Measurements from ENCODE around the gene ZNF454. TPM values are rescaled to one million over a fixed set of nuclear protein-coding genes. Genes with fewer than 3 reads are reported as not detected.

The ZNF454 gene
- total RNA-seq, 1 experiment from 2014 or later = 4.3 TPM

DNA sequence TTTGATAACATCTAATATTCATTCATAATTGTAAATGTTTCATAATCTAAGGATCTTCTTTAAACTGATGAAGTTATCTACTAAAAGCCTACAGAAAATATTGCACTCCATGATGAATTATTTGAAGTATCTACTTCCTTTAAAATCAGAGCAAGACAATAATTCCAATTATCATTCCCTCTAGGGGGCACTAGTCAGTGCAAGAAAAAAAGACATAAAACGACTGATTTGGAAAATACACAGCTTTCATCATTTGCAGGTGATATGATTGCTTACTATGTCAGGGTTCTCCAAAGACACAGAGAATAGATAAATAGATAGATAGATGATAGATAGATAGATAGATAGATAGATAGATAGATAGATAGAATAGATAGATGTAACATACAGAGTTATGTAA is 67.7 kb downstream of the ZNF454 start:
- ATAC-seq (no peak), DNase-seq (ENCODE audit: low spot score) (no peak)
- H3K4me3 Mint-ChIP-seq = no peak overlapping the region
- H3K9me3 Mint-ChIP-seq = peaks cover 77% of the 10 kb centered on the region
- POLR2A ChIA-PET = no interaction called here
- H3K36me3 Mint-ChIP-seq = peaks cover 25% of the 10 kb centered on the region
- H3K4me1 Mint-ChIP-seq = no peaks in the 10 kb centered on the region
- H3K27me3 Mint-ChIP-seq (ENCODE audit: low read depth) = peaks cover 4% of the 10 kb centered on the region
- H3K27ac Mint-ChIP-seq = no peak overlapping the region
- CTCF ChIA-PET = interaction anchor here (0.8 kb wide), 1 partner anchor 51 kb away, joined by 4 read pairs; the partner anchor contains the start of gene ZNF354C
- TF ChIP-seq, protein P1, sequence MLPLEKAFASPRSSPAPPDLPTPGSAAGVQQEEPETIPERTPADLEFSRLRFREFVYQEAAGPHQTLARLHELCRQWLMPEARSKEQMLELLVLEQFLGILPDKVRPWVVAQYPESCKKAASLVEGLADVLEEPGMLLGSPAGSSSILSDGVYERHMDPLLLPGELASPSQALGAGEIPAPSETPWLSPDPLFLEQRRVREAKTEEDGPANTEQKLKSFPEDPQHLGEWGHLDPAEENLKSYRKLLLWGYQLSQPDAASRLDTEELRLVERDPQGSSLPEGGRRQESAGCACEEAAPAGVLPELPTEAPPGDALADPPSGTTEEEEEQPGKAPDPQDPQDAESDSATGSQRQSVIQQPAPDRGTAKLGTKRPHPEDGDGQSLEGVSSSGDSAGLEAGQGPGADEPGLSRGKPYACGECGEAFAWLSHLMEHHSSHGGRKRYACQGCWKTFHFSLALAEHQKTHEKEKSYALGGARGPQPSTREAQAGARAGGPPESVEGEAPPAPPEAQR (CRISPR knock-in tag; IDR thresholded peaks at IDR 0.05) = no peak
- TF ChIP-seq ATF1 (CRISPR knock-in tag; IDR thresholded peaks at IDR 0.05) = no peak
- TF ChIP-seq ETV6 (CRISPR knock-in tag; IDR thresholded peaks at IDR 0.05) = no peak
- TF ChIP-seq ZNF396 (CRISPR knock-in tag; IDR thresholded peaks at IDR 0.05; ENCODE audit: borderline replicate concordance) = no peak
- no peak for TF ChIP-seq FOXP1 (CRISPR knock-in tag; IDR thresholded peaks at IDR 0.05; ENCODE audit: borderline replicate concordance)
- no peak for TF ChIP-seq PRRX2 (CRISPR knock-in tag; IDR thresholded peaks at IDR 0.05)
- TF ChIP-seq, protein P2, sequence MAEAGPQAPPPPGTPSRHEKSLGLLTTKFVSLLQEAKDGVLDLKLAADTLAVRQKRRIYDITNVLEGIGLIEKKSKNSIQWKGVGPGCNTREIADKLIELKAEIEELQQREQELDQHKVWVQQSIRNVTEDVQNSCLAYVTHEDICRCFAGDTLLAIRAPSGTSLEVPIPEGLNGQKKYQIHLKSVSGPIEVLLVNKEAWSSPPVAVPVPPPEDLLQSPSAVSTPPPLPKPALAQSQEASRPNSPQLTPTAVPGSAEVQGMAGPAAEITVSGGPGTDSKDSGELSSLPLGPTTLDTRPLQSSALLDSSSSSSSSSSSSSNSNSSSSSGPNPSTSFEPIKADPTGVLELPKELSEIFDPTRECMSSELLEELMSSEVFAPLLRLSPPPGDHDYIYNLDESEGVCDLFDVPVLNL (CRISPR knock-in tag; IDR thresholded peaks at IDR 0.05; ENCODE audit: borderline replicate concordance, low read depth) = no peak
- TF ChIP-seq NFE2L1 (CRISPR knock-in tag; IDR thresholded peaks at IDR 0.05) = no peak
- TF ChIP-seq, protein P3, sequence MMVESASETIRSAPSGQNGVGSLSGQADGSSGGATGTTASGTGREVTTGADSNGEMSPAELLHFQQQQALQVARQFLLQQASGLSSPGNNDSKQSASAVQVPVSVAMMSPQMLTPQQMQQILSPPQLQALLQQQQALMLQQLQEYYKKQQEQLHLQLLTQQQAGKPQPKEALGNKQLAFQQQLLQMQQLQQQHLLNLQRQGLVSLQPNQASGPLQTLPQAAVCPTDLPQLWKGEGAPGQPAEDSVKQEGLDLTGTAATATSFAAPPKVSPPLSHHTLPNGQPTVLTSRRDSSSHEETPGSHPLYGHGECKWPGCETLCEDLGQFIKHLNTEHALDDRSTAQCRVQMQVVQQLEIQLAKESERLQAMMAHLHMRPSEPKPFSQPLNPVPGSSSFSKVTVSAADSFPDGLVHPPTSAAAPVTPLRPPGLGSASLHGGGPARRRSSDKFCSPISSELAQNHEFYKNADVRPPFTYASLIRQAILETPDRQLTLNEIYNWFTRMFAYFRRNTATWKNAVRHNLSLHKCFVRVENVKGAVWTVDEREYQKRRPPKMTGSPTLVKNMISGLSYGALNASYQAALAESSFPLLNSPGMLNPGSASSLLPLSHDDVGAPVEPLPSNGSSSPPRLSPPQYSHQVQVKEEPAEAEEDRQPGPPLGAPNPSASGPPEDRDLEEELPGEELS (CRISPR knock-in tag; IDR thresholded peaks at IDR 0.05) = no peak
- TF ChIP-seq ERG (CRISPR knock-in tag; IDR thresholded peaks at IDR 0.05) = no peak
- TF ChIP-seq, protein P4, sequence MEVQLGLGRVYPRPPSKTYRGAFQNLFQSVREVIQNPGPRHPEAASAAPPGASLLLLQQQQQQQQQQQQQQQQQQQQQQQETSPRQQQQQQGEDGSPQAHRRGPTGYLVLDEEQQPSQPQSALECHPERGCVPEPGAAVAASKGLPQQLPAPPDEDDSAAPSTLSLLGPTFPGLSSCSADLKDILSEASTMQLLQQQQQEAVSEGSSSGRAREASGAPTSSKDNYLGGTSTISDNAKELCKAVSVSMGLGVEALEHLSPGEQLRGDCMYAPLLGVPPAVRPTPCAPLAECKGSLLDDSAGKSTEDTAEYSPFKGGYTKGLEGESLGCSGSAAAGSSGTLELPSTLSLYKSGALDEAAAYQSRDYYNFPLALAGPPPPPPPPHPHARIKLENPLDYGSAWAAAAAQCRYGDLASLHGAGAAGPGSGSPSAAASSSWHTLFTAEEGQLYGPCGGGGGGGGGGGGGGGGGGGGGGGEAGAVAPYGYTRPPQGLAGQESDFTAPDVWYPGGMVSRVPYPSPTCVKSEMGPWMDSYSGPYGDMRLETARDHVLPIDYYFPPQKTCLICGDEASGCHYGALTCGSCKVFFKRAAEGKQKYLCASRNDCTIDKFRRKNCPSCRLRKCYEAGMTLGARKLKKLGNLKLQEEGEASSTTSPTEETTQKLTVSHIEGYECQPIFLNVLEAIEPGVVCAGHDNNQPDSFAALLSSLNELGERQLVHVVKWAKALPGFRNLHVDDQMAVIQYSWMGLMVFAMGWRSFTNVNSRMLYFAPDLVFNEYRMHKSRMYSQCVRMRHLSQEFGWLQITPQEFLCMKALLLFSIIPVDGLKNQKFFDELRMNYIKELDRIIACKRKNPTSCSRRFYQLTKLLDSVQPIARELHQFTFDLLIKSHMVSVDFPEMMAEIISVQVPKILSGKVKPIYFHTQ (CRISPR knock-in tag; IDR thresholded peaks at IDR 0.05) = no peak
- no peak for TF ChIP-seq MLX (CRISPR knock-in tag; IDR thresholded peaks at IDR 0.05)
- no peak for TF ChIP-seq NR3C1 (CRISPR knock-in tag; conservative IDR thresholded peaks at IDR 0.05; ENCODE audit: low read depth)
- no peak for TF ChIP-seq STAT6 (CRISPR knock-in tag; conservative IDR thresholded peaks at IDR 0.05; ENCODE audit: low read depth)
- TF ChIP-seq GABPB1 (CRISPR knock-in tag; IDR thresholded peaks at IDR 0.05) = no peak
- TF ChIP-seq, protein P5, sequence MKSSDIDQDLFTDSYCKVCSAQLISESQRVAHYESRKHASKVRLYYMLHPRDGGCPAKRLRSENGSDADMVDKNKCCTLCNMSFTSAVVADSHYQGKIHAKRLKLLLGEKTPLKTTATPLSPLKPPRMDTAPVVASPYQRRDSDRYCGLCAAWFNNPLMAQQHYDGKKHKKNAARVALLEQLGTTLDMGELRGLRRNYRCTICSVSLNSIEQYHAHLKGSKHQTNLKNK (CRISPR knock-in tag; IDR thresholded peaks at IDR 0.05) = no peak
- TF ChIP-seq, protein P6, sequence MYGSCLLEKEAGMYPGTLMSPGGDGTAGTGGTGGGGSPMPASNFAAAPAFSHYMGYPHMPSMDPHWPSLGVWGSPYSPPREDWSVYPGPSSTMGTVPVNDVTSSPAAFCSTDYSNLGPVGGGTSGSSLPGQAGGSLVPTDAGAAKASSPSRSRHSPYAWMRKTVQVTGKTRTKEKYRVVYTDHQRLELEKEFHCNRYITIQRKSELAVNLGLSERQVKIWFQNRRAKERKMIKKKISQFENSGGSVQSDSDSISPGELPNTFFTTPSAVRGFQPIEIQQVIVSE (CRISPR knock-in tag; IDR thresholded peaks at IDR 0.05; ENCODE audit: borderline replicate concordance) = no peak
- TF ChIP-seq, protein P7, sequence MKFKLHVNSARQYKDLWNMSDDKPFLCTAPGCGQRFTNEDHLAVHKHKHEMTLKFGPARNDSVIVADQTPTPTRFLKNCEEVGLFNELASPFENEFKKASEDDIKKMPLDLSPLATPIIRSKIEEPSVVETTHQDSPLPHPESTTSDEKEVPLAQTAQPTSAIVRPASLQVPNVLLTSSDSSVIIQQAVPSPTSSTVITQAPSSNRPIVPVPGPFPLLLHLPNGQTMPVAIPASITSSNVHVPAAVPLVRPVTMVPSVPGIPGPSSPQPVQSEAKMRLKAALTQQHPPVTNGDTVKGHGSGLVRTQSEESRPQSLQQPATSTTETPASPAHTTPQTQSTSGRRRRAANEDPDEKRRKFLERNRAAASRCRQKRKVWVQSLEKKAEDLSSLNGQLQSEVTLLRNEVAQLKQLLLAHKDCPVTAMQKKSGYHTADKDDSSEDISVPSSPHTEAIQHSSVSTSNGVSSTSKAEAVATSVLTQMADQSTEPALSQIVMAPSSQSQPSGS (CRISPR knock-in tag; IDR thresholded peaks at IDR 0.05; ENCODE audit: borderline replicate concordance, low read depth) = no peak
